GM23338 (cell line): ENCODE results near the gene RPL21. TPM values are rescaled to one million over a fixed set of nuclear protein-coding genes. Genes with fewer than 3 reads are reported as not detected.

Source experiments
- ATAC-seq: fragments of 200-7000 bp; cut with Tn5 transposase; 3 replicates; pipeline ENCODE4 v1.9.1; 2020
- DNase-seq: peaks from one replicate; pipeline ENCODE4 v3.0.0-alpha.2; 2015; ENCODE audit warnings: low spot score
- H2AFZ ChIP-seq: fragments of 200-600 bp; sonication (generic); 2 replicates; pipeline ENCODE4 v1.8.0; 2016; ENCODE audit warnings: antibody characterized with exemption, mild to moderate bottlenecking, moderate library complexity
- H3F3A ChIP-seq: fragments of 200-600 bp; sonication (generic); replicated peaks from 2 replicates; pipeline ENCODE4 v1.8.0; 2017; ENCODE audit warnings: antibody characterized with exemption, mixed run types, low read depth
- H3K27ac ChIP-seq: fragments of 200-600 bp; sonication (generic); 2 replicates; pipeline ENCODE4 v1.6.1; 2016; ENCODE audit warnings: low read depth
- H3K27me3 ChIP-seq: fragments of 200-600 bp; sonication (generic); 2 replicates; pipeline ENCODE4 v1.8.0; 2016; ENCODE audit warnings: mild to moderate bottlenecking, mixed run types, moderate library complexity; ENCODE audit not compliant: insufficient read depth
- H3K36me3 ChIP-seq: fragments of 200-600 bp; sonication (generic); 2 replicates; pipeline ENCODE4 v1.8.0; 2016; ENCODE audit warnings: mild to moderate bottlenecking; ENCODE audit not compliant: insufficient read depth
- H3K4me1 ChIP-seq: fragments of 200-600 bp; sonication (generic); 2 replicates; pipeline ENCODE4 v1.8.0; 2016; ENCODE audit warnings: mild to moderate bottlenecking, moderate library complexity; ENCODE audit not compliant: insufficient read depth
- H3K4me2 ChIP-seq: fragments of 200-600 bp; sonication (generic); 2 replicates; pipeline ENCODE4 v1.7.1; 2017; ENCODE audit warnings: mixed run types
- H3K4me3 ChIP-seq: fragments of 200-600 bp; sonication (generic); 2 replicates; pipeline ENCODE4 v1.6.1; 2016; ENCODE audit warnings: mixed run types
- H3K79me2 ChIP-seq: fragments of 200-600 bp; sonication (generic); replicated peaks from 2 replicates; pipeline ENCODE4 v1.8.0; 2017; ENCODE audit warnings: mild to moderate bottlenecking; ENCODE audit not compliant: insufficient read depth
- H3K9me2 ChIP-seq: fragments of 200-600 bp; sonication (generic); 2 replicates; pipeline ENCODE4 v1.8.0; 2017; ENCODE audit not compliant: insufficient read depth
- H4K20me1 ChIP-seq: fragments of 200-600 bp; sonication (generic); replicated peaks from 2 replicates; pipeline ENCODE4 v1.8.0; 2017; ENCODE audit warnings: mild to moderate bottlenecking; ENCODE audit not compliant: insufficient read depth
- H3K27ac Mint-ChIP-seq: 2 replicates; pipeline ENCODE4 v1.8.0; 2020; ENCODE audit warnings: inconsistent platforms, mild to moderate bottlenecking, moderate library complexity, mixed read lengths
- H3K27me3 Mint-ChIP-seq: 3 replicates; pipeline ENCODE4 v1.8.0; 2022; ENCODE audit warnings: low read depth, mild to moderate bottlenecking, moderate library complexity, mixed read lengths, inconsistent platforms; ENCODE audit not compliant: insufficient read depth, poor library complexity
- H3K36me3 Mint-ChIP-seq: 3 replicates; pipeline ENCODE4 v1.8.0; 2021; ENCODE audit warnings: low read depth, mild to moderate bottlenecking, inconsistent platforms, moderate library complexity, mixed read lengths
- H3K4me1 Mint-ChIP-seq: 3 replicates; pipeline ENCODE4 v1.8.0; 2020; ENCODE audit warnings: mild to moderate bottlenecking, inconsistent platforms, mixed read lengths
- H3K4me3 Mint-ChIP-seq: 3 replicates; pipeline ENCODE4 v1.8.0; 2021; ENCODE audit warnings: moderate library complexity, mild to moderate bottlenecking, inconsistent platforms, mixed read lengths
- H3K9me3 Mint-ChIP-seq: 3 replicates; pipeline ENCODE4 v1.8.0; 2020; ENCODE audit warnings: moderate library complexity, mild to moderate bottlenecking, inconsistent platforms, mixed read lengths
- CREB1 ChIP-seq: fragments of 250-450 bp; sonication (Bioruptor Pico); IDR thresholded peaks from 2 replicates; pipeline ENCODE4 v1.5.0; 2020; ENCODE audit warnings: low read depth, mild to moderate bottlenecking, moderate library complexity
- EZH2 ChIP-seq: fragments of 200-600 bp; sonication (generic); IDR thresholded peaks from one replicate; pipeline ENCODE4 v1.8.0; 2017; ENCODE audit warnings: antibody characterized with exemption, mild to moderate bottlenecking, low read depth; ENCODE audit not compliant: unreplicated experiment
- EZH2phosphoT487 ChIP-seq: fragments of 200-600 bp; sonication (generic); IDR thresholded peaks from one replicate; pipeline ENCODE4 v1.8.1; 2018; ENCODE audit warnings: antibody characterized with exemption; ENCODE audit not compliant: unreplicated experiment
- JUNB ChIP-seq: IDR thresholded peaks from one replicate; pipeline ENCODE4 v1.6.1; 2016; ENCODE audit warnings: antibody characterized with exemption; ENCODE audit not compliant: unreplicated experiment
- NANOG ChIP-seq: IDR thresholded peaks from 2 replicates; pipeline ENCODE4 v1.6.1; 2016; ENCODE audit warnings: antibody characterized with exemption, borderline replicate concordance
- POLR2AphosphoS5 ChIP-seq: IDR thresholded peaks from 2 replicates; pipeline ENCODE4 v1.6.1; 2016; ENCODE audit warnings: antibody characterized with exemption, low read depth
- STAT1 ChIP-seq: IDR thresholded peaks from one replicate; pipeline ENCODE4 v1.6.1; 2016; ENCODE audit warnings: antibody characterized with exemption; ENCODE audit not compliant: unreplicated experiment
- ZNF114 ChIP-seq: fragments of 250-450 bp; sonication (Bioruptor Pico); IDR thresholded peaks from 2 replicates; pipeline ENCODE4 v1.5.0; 2020; ENCODE audit warnings: mild to moderate bottlenecking, moderate library complexity
- ZNF331 ChIP-seq: fragments of 250-450 bp; sonication (Bioruptor Pico); IDR thresholded peaks from 2 replicates; pipeline ENCODE4 v1.5.0; 2020; ENCODE audit warnings: low read depth, mild to moderate bottlenecking, moderate library complexity
- polyA plus RNA-seq: library from polyadenylated mRNA; unstranded; fragments of >200 nt; fragmentation: Nextera tagmentation; extraction: Ambion mirVana; gene quantifications from 2 replicates; pipeline ENCODE4 v1.2.1, GENCODE V29; 2016
- total RNA-seq: library from RNA; depleted of rRNA; stranded (reverse); fragments of >200 nt; shearing (Covaris generic); gene quantifications from 2 replicates; pipeline ENCODE4 v1.2.3, GENCODE V29; 2014
- TF ChIP-seq, protein P1 (sequence below): fragments of 250-450 bp; sonication (Bioruptor Pico); IDR thresholded peaks from 2 replicates; pipeline ENCODE4 v1.5.0; 2020; ENCODE audit warnings: mild to moderate bottlenecking, moderate library complexity
- TF ChIP-seq, protein P2 (sequence below), 2 experiments: fragments of 200-600 bp in 1 of 2; sonication (generic) in 1 of 2; conservative IDR thresholded peaks; 2 replicates each; pipeline versions ENCODE4 v1.5.1 to v1.6.1; 2016 to 2017; ENCODE audit warnings: antibody characterized with exemption in 2 of 2, low read depth in 2 of 2, mild to moderate bottlenecking in 2 of 2, moderate library complexity in 1 of 2
- TF ChIP-seq, protein P3 (sequence below): IDR thresholded peaks from one replicate; pipeline ENCODE4 v1.6.1; 2018; ENCODE audit warnings: antibody characterized with exemption; ENCODE audit not compliant: unreplicated experiment

Gene RPL21
- total and polyA plus RNA-seq, 2 experiments from 2014 or later: 1,037 to 1,343 TPM

DNA sequence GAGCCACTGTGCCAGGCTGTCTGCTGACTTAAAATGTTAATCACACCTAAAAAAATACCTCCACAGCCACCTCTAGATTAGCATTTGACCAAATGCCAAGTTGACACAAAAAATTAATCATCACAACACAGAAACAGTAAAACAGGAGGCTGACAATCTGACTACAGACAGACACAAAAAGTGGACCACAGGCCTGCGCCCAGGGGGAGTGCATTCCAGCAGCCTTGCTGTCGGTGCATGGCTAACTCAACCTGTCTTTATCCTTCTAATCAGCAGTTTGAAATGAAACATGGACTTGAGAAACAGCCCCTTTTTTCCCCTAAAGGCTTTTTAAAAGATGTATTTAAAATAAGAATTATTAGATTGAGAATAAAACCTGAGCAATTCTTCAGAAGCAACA is 53.3 kb downstream of the RPL21 start:
- Histone ChIP-seq H3K27me3 (no peaks in the 10 kb centered on the region), H3K79me2 (no peaks in the 10 kb centered on the region), H3K4me1 (no peaks in the 10 kb centered on the region), H2AFZ (no peak overlapping the region), H3K36me3 (no peaks in the 10 kb centered on the region), H3K9me2 (no peaks in the 10 kb centered on the region), H3K4me2 (no peak overlapping the region), H4K20me1 (no peaks in the 10 kb centered on the region), H3F3A (no peaks in the 10 kb centered on the region), H3K4me3 (no peak overlapping the region), H3K27ac (no peak overlapping the region)
- H3K4me3 Mint-ChIP-seq: no peak overlapping the region
- peaks cover 2% of the 10 kb centered on the region; the same call in 2 of the 3 replicates for H3K9me3 Mint-ChIP-seq
- no peak for DNase-seq
- TF ChIP-seq ZNF331 (no peak), STAT1 (no peak), EZH2 (no peak), NANOG (no peak), CREB1 (CRISPR knock-in tag) (no peak), JUNB (no peak), ZNF114 (CRISPR knock-in tag) (no peak), POLR2AphosphoS5 (no peak), EZH2phosphoT487 (no peak)
- TF ChIP-seq, protein P1, sequence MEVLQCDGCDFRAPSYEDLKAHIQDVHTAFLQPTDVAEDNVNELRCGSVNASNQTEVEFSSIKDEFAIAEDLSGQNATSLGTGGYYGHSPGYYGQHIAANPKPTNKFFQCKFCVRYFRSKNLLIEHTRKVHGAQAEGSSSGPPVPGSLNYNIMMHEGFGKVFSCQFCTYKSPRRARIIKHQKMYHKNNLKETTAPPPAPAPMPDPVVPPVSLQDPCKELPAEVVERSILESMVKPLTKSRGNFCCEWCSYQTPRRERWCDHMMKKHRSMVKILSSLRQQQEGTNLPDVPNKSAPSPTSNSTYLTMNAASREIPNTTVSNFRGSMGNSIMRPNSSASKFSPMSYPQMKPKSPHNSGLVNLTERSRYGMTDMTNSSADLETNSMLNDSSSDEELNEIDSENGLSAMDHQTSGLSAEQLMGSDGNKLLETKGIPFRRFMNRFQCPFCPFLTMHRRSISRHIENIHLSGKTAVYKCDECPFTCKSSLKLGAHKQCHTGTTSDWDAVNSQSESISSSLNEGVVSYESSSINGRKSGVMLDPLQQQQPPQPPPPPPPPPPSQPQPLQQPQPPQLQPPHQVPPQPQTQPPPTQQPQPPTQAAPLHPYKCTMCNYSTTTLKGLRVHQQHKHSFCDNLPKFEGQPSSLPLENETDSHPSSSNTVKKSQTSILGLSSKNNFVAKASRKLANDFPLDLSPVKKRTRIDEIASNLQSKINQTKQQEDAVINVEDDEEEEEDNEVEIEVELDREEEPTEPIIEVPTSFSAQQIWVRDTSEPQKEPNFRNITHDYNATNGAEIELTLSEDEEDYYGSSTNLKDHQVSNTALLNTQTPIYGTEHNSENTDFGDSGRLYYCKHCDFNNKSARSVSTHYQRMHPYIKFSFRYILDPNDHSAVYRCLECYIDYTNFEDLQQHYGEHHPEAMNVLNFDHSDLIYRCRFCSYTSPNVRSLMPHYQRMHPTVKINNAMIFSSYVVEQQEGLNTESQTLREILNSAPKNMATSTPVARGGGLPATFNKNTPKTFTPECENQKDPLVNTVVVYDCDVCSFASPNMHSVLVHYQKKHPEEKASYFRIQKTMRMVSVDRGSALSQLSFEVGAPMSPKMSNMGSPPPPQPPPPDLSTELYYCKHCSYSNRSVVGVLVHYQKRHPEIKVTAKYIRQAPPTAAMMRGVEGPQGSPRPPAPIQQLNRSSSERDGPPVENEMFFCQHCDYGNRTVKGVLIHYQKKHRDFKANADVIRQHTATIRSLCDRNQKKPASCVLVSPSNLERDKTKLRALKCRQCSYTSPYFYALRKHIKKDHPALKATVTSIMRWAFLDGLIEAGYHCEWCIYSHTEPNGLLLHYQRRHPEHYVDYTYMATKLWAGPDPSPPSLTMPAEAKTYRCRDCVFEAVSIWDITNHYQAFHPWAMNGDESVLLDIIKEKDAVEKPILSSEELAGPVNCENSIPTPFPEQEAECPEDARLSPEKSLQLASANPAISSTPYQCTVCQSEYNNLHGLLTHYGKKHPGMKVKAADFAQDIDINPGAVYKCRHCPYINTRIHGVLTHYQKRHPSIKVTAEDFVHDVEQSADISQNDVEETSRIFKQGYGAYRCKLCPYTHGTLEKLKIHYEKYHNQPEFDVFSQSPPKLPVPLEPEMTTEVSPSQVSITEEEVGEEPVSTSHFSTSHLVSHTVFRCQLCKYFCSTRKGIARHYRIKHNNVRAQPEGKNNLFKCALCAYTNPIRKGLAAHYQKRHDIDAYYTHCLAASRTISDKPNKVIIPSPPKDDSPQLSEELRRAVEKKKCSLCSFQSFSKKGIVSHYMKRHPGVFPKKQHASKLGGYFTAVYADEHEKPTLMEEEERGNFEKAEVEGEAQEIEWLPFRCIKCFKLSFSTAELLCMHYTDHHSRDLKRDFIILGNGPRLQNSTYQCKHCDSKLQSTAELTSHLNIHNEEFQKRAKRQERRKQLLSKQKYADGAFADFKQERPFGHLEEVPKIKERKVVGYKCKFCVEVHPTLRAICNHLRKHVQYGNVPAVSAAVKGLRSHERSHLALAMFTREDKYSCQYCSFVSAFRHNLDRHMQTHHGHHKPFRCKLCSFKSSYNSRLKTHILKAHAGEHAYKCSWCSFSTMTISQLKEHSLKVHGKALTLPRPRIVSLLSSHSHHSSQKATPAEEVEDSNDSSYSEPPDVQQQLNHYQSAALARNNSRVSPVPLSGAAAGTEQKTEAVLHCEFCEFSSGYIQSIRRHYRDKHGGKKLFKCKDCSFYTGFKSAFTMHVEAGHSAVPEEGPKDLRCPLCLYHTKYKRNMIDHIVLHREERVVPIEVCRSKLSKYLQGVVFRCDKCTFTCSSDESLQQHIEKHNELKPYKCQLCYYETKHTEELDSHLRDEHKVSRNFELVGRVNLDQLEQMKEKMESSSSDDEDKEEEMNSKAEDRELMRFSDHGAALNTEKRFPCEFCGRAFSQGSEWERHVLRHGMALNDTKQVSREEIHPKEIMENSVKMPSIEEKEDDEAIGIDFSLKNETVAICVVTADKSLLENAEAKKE (CRISPR knock-in tag): no peak
- TF ChIP-seq, protein P2, sequence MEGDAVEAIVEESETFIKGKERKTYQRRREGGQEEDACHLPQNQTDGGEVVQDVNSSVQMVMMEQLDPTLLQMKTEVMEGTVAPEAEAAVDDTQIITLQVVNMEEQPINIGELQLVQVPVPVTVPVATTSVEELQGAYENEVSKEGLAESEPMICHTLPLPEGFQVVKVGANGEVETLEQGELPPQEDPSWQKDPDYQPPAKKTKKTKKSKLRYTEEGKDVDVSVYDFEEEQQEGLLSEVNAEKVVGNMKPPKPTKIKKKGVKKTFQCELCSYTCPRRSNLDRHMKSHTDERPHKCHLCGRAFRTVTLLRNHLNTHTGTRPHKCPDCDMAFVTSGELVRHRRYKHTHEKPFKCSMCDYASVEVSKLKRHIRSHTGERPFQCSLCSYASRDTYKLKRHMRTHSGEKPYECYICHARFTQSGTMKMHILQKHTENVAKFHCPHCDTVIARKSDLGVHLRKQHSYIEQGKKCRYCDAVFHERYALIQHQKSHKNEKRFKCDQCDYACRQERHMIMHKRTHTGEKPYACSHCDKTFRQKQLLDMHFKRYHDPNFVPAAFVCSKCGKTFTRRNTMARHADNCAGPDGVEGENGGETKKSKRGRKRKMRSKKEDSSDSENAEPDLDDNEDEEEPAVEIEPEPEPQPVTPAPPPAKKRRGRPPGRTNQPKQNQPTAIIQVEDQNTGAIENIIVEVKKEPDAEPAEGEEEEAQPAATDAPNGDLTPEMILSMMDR (conservative IDR thresholded peaks at IDR 0.05; ENCODE audit: low read depth in 2 of 2): no peak
- TF ChIP-seq, protein P3, sequence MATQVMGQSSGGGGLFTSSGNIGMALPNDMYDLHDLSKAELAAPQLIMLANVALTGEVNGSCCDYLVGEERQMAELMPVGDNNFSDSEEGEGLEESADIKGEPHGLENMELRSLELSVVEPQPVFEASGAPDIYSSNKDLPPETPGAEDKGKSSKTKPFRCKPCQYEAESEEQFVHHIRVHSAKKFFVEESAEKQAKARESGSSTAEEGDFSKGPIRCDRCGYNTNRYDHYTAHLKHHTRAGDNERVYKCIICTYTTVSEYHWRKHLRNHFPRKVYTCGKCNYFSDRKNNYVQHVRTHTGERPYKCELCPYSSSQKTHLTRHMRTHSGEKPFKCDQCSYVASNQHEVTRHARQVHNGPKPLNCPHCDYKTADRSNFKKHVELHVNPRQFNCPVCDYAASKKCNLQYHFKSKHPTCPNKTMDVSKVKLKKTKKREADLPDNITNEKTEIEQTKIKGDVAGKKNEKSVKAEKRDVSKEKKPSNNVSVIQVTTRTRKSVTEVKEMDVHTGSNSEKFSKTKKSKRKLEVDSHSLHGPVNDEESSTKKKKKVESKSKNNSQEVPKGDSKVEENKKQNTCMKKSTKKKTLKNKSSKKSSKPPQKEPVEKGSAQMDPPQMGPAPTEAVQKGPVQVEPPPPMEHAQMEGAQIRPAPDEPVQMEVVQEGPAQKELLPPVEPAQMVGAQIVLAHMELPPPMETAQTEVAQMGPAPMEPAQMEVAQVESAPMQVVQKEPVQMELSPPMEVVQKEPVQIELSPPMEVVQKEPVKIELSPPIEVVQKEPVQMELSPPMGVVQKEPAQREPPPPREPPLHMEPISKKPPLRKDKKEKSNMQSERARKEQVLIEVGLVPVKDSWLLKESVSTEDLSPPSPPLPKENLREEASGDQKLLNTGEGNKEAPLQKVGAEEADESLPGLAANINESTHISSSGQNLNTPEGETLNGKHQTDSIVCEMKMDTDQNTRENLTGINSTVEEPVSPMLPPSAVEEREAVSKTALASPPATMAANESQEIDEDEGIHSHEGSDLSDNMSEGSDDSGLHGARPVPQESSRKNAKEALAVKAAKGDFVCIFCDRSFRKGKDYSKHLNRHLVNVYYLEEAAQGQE: no peak
- peaks cover 6% of the 10 kb centered on the region for H3K27me3 Mint-ChIP-seq
- no peak for ATAC-seq
- H3K27ac Mint-ChIP-seq: no peak overlapping the region
- H3K36me3 Mint-ChIP-seq: no peaks in the 10 kb centered on the region
- H3K4me1 Mint-ChIP-seq: no peaks in the 10 kb centered on the region
